ENCODE measurements around the gene ARHGAP15.

- TF ChIP-seq CTCF (conservative IDR thresholded peaks at IDR 0.05 in 1 of 2, IDR thresholded peaks at IDR 0.05 in 1 of 2; ENCODE audit: low read depth in 1 of 2, low read length in 2 of 2) (no peak), EZH2 (IDR thresholded peaks at IDR 0.05; ENCODE audit: low read length, missing control alignments) (no peak)
These were observed 19.5 kb downstream of the ARHGAP15 start for GRCh38 chr2:143148757-143149156.

All from fibroblast of lung (primary cell).